GM19023 (cell line): Measurements from ENCODE around the gene C8A.

Experiments used
- ATAC-seq: cut with Tn5 transposase; IDR thresholded peaks from one replicate; pipeline ENCODE4 v1.9.1; 2021; ENCODE audit warnings: mild to moderate bottlenecking, moderate library complexity; ENCODE audit not compliant: unreplicated experiment

C8A gene

GRCh38 chr1:56836359-56836758 is 18.2 kb upstream of the C8A start:
- no peak for ATAC-seq

- no peak for ATAC-seq
These were observed 17.2 kb upstream of the C8A start for GRCh38 chr1:56837244-56837939.

- no peak for ATAC-seq
These were observed 15.8 kb upstream of the C8A start for GRCh38 chr1:56838759-56839158.

GRCh38 chr1:56843544-56843943 is 11.1 kb upstream of the C8A start:
- ATAC-seq = no peak

GRCh38 chr1:56844545-56845136 is 10.0 kb upstream of the C8A start:
- no peak for ATAC-seq

- ATAC-seq = no peak
These were observed 9.3 kb upstream of the C8A start for GRCh38 chr1:56845343-56845742.

- ATAC-seq = no peak
These were observed 4.8 kb upstream of the C8A start for GRCh38 chr1:56849750-56850149.

- no peak for ATAC-seq
These were observed 4.2 kb upstream of the C8A start for GRCh38 chr1:56850411-56850810.

GRCh38 chr1:56850922-56851321 is 3.7 kb upstream of the C8A start:
- no peak for ATAC-seq

GRCh38 chr1:56852476-56852875 is 2.1 kb upstream of the C8A start:
- ATAC-seq = no peak

- no peak for ATAC-seq
These were observed 593 bp downstream of the C8A start for GRCh38 chr1:56855190-56855589.

- ATAC-seq = no peak
These were observed 1.6 kb downstream of the C8A start for GRCh38 chr1:56856186-56856585.

- ATAC-seq = no peak
These were observed 4.7 kb downstream of the C8A start for GRCh38 chr1:56859287-56859686.

- ATAC-seq = no peak
These were observed 8.8 kb downstream of the C8A start for GRCh38 chr1:56863265-56863992.

- ATAC-seq = no peak
These were observed 9.8 kb downstream of the C8A start for GRCh38 chr1:56864430-56864829.

GRCh38 chr1:56866656-56867055 is 12.1 kb downstream of the C8A start:
- no peak for ATAC-seq

GRCh38 chr1:56867491-56867890 is 12.9 kb downstream of the C8A start:
- ATAC-seq = no peak

GRCh38 chr1:56868761-56869160 is 14.2 kb downstream of the C8A start:
- ATAC-seq = no peak

GRCh38 chr1:56872597-56872996 is 18.0 kb downstream of the C8A start:
- ATAC-seq = no peak

GRCh38 chr1:56873213-56873612 is 18.6 kb downstream of the C8A start:
- no peak for ATAC-seq

- no peak for ATAC-seq
These were observed 20.1 kb downstream of the C8A start for GRCh38 chr1:56874689-56875088.

GRCh38 chr1:56877973-56878372 is 23.4 kb downstream of the C8A start:
- ATAC-seq = no peak
